Activated naive CD8-positive, alpha-beta T cell treated with anti-CD3 and anti-CD28 coated beads for 36 hours (primary cell): ENCODE data around the gene CHFR. TPM values are rescaled to one million over a fixed set of nuclear protein-coding genes. Genes with fewer than 3 reads are reported as not detected.
A peak's percentile ranks its signal among the peaks of the same experiment; 100 is the strongest.
"Not testable (repeated sequence)": the region's sequence is repeated elsewhere in the genome, so short reads cannot be mapped to it uniquely, and the experiment has no call there.

Experiments
- DNase-seq: peaks from one replicate; pipeline ENCODE4 v3.0.0; 2021
- H3K27ac Mint-ChIP-seq: one replicate; pipeline ENCODE4 v1.8.0; 2022; ENCODE audit warnings: mild to moderate bottlenecking, moderate library complexity, mixed read lengths
- H3K27me3 Mint-ChIP-seq: one replicate; pipeline ENCODE4 v1.8.0; 2022; ENCODE audit warnings: mild to moderate bottlenecking, mixed read lengths
- H3K36me3 Mint-ChIP-seq: one replicate; pipeline ENCODE4 v1.8.0; 2021; ENCODE audit warnings: mild to moderate bottlenecking, mixed read lengths
- H3K4me1 Mint-ChIP-seq: one replicate; pipeline ENCODE4 v1.8.0; 2021; ENCODE audit warnings: mixed read lengths
- H3K4me3 Mint-ChIP-seq: one replicate; pipeline ENCODE4 v1.8.0; 2022; ENCODE audit warnings: mild to moderate bottlenecking, moderate library complexity, mixed read lengths
- H3K9me3 Mint-ChIP-seq: one replicate; pipeline ENCODE4 v1.8.0; 2022; ENCODE audit warnings: mixed read lengths
- total RNA-seq, 2 experiments: library from RNA; stranded (reverse); gene quantifications; one replicate each; pipeline ENCODE4 v1.2.3, GENCODE V29; 2021

The CHFR gene
- total RNA-seq, 2 experiments from 2014 or later = 47.9 to 48.6 TPM

DNA sequence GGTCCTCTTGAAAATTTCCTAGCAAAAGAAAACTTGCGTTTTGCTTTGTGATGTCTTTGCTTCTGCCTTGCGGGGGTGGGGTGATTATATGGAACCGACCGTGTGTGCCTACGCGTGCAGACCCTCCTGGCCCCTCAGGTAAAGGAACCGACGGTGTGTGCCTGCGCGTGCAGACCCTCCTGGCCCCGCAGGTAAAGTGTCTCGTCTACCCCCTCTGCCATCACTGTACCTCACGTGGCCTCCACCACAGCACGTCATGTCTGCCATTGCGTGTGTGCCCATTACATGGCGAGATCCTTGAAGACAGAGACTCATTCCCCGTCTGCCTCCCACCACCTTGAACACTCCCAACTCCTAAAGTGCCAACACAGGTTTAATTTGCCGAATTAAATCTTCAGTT is 62.3 kb downstream of the CHFR start:
- peaks cover 46% of the 10 kb centered on the region for H3K36me3 Mint-ChIP-seq
- no peaks in the 10 kb centered on the region for H3K27me3 Mint-ChIP-seq
- no peak overlapping the region for H3K27ac Mint-ChIP-seq
- H3K9me3 Mint-ChIP-seq = no peaks in the 10 kb centered on the region
- no peak for DNase-seq
- H3K4me3 Mint-ChIP-seq = no peak overlapping the region
- peaks cover 30% of the 10 kb centered on the region for H3K4me1 Mint-ChIP-seq

DNA sequence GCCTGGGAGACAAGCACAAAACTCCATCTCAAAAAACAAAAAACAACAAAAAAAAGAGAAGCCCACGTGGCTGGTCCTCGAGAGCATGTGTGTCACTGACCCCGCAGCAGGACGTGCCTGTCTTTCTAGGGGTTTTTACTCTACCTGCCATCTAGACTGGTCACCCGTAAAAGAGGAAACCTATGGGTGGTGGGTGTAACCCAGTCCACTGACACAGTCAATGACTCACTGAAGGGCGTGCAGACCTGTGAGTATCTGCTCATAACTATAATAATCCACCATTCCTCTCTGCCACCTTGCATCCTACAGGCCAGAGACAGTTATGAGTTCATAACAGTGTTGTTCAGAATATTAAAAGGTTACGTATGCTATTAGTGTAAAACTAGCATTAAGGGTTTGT is 63.4 kb downstream of the CHFR start:
- Mint-ChIP-seq H3K4me1 (peaks cover 30% of the 10 kb centered on the region), H3K27ac (no peak overlapping the region), H3K4me3 (no peak overlapping the region), H3K36me3 (peaks cover 50% of the 10 kb centered on the region), H3K27me3 (no peaks in the 10 kb centered on the region), H3K9me3 (no peaks in the 10 kb centered on the region)
- no peak for DNase-seq

DNA sequence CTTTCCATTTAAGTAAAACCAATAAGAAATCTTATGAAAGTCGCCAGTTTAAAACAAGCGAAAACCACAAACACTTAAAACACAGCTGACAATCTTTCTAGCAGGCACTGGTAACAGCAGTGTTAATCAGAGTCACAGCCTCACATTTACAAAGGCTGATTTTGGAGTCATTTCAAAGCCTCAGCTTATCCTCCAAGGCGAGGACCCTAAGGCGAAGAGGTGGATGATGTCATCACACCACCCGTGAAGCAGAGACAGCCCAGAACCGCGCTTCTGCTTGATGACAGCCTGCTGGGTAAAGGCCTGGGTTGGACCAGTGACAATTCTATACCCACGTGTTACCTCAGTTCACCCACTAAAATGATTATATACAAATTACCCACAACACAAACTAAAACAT is 68.8 kb downstream of the CHFR start:
- no peak for DNase-seq
- no peaks in the 10 kb centered on the region for H3K9me3 Mint-ChIP-seq
- H3K4me1 Mint-ChIP-seq = peaks cover 6% of the 10 kb centered on the region
- no peak overlapping the region for H3K27ac Mint-ChIP-seq
- no peak overlapping the region for H3K4me3 Mint-ChIP-seq
- no peaks in the 10 kb centered on the region for H3K27me3 Mint-ChIP-seq
- H3K36me3 Mint-ChIP-seq = peaks cover 38% of the 10 kb centered on the region

DNA sequence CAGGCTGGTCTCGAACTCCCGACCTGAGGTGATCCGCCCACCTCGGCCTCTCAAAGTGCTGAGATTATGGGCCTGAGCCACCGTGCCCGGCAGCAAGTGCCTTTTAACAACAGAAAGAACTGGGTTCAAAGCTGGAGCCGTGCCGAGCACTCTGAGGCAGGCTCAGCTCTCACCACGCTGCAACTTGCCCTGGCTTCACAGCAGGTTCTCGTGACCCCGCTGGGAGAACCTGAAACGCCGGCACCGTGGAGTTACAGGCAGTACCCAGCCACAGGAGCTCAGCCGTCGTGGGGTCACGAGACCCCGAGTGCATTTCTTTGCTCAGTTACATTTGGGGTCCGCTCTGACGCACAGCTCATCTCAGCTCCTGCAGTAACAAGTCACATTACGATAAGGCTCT is 73.2 kb downstream of the CHFR start:
- no peaks in the 10 kb centered on the region for H3K27me3 Mint-ChIP-seq
- no peak for DNase-seq
- peaks cover 20% of the 10 kb centered on the region for H3K4me1 Mint-ChIP-seq
- peaks cover 42% of the 10 kb centered on the region for H3K36me3 Mint-ChIP-seq
- no peaks in the 10 kb centered on the region for H3K9me3 Mint-ChIP-seq
- no peak overlapping the region for H3K4me3 Mint-ChIP-seq
- no peak overlapping the region for H3K27ac Mint-ChIP-seq

DNA sequence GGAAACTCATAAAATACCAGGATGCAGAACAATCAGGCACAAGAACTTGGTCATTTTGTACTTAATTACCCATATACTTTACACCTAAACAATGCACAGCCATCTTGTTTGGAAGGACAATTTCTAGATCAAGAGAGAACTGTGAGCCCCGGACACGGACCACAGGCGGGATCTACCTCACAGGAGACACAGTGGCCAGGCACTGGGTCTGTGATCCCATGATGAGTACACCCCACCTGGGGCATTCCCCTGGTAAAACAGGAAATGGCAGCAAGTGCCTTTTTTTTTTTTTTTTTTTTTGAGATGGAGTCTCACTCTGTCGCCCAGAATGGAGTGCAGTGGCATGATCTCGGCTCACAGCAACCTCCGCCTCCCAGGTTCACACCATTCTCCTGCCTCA is 74.0 kb downstream of the CHFR start:
- no peak overlapping the region for H3K4me3 Mint-ChIP-seq
- H3K27ac Mint-ChIP-seq = no peak overlapping the region
- H3K27me3 Mint-ChIP-seq = no peaks in the 10 kb centered on the region
- no peaks in the 10 kb centered on the region for H3K9me3 Mint-ChIP-seq
- peaks cover 39% of the 10 kb centered on the region for H3K36me3 Mint-ChIP-seq
- H3K4me1 Mint-ChIP-seq = peaks cover 23% of the 10 kb centered on the region
- DNase-seq = no peak

DNA sequence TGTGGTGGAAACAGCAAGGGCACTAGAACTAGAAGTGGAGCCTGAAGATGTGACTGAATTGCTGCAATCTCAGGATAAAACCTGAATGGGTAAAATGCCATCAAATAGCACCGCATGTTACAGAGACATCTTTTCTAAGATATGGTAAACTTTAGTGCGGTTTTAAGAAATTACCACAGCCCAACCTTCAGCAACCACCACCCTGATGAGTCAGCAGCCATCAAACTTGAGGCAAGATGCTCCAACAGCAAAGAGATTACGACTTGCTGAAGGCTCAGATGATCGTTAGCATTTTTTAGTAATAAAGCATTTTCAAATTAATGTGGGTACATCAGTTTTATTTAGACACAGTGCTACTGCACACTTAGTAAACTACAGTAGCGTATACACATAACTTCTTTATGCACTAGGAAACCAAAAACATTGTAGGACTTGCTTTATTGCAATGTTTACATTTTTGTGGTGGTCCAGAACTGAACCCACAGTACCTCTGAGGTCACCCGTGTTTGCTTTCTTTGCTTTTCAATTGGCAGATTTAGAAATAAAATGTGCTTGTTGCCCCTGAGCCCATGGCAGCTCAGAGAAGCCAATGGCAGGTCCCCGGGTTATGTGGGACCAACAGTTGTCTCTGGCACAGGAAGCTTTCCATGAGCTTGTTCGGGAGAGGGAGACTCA is 74.6 kb downstream of the CHFR start:
- Mint-ChIP-seq H3K36me3 (peaks cover 39% of the 10 kb centered on the region), H3K27ac (peak overlapping the region; percentile 32), H3K27me3 (no peaks in the 10 kb centered on the region), H3K9me3 (no peaks in the 10 kb centered on the region), H3K4me1 (peaks cover 23% of the 10 kb centered on the region), H3K4me3 (no peak overlapping the region)
- DNase-seq = peak; percentile 22

DNA sequence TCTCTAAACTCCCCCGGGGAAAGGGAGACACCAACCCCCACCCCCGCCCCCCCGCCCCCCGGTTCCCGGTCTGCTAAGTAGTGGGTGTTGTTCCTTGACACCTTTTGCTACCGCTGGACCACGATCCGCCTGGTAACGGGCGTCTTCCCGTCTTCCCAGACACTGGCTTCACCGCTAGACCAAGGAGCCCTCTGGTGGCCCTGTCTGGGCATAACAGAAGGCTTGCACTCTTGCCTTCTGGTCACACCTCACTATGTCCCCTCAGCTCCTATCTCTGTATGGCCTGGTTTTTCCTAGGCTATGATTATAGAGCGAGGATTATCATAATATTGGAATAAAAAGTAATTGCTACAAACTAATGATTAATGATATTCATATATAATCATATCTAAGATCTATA is 78.0 kb downstream of the CHFR start:
- Mint-ChIP-seq H3K36me3 (peaks cover 51% of the 10 kb centered on the region), H3K4me1 (peaks cover 39% of the 10 kb centered on the region)
- H3K9me3 Mint-ChIP-seq, H3K4me3 Mint-ChIP-seq, H3K27me3 Mint-ChIP-seq, H3K27ac Mint-ChIP-seq: not testable (repeated sequence)
- peak; percentile 21 for DNase-seq

DNA sequence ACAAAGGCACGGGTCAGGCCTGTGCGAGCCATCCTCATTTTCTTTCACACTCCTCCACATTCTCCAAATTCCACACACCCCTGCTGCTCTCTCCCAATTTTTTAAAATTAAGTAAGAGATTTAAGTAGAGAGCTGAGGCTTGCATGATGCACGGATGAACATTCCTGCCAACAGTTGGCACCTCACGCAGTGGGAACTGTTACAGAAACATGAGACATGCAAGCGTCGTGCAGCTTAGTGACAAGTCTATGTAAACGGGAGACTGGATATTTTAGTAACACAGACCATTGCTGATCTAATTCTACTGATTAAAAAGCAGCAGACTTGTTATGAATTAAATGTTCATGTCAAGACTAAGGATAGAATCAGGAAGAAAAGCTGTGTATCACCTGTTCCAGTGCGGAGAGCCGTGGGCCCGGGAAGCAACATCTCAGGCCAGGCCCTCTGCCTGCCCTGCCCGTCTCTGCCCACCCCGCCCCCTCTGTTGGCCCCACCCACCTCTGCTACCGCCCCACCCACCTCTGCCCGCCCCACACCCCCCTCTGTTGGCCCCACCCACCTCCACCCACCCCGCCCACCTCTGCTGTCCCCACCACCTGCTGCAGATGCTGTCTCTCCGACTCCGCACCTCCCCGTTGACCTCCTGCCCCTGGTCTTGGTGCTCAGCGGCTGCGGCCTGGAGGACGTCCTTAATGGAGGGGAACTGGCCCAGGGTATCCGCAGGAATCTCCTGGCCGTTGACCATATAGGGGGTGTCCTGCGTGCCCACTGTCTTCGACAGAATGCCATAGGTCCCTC is 79.9 kb downstream of the CHFR start:
- Mint-ChIP-seq H3K9me3 (no peaks in the 10 kb centered on the region), H3K27me3 (no peaks in the 10 kb centered on the region), H3K4me3 (no peak overlapping the region), H3K27ac (no peak overlapping the region), H3K4me1 (peaks cover 29% of the 10 kb centered on the region), H3K36me3 (peaks cover 48% of the 10 kb centered on the region)
- DNase-seq = no peak

DNA sequence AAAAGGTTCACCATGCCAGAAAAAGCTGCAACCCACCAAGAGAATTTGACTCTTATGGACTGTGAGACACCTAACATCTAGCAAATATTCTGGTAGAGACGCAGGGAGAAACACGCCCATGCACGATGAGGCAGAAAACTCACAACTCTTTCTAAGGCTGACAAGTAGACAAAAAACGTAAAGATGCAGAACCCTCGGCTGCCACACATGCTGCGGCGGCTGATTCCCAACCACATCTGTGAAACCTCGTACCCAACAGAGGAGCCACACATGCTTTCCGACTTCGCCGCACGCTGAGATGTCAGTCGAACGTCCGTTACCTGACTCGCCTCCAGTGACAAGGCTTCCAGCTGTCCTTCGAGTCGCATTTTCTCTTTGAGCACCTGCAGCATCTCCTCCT is 80.5 kb downstream of the CHFR start:
- DNase-seq = peak; percentile 60
- Mint-ChIP-seq H3K27me3 (no peaks in the 10 kb centered on the region), H3K9me3 (no peaks in the 10 kb centered on the region), H3K27ac (peak overlapping the region; percentile 11), H3K36me3 (peaks cover 44% of the 10 kb centered on the region), H3K4me1 (peaks cover 26% of the 10 kb centered on the region), H3K4me3 (peak overlapping the region; percentile 5)

DNA sequence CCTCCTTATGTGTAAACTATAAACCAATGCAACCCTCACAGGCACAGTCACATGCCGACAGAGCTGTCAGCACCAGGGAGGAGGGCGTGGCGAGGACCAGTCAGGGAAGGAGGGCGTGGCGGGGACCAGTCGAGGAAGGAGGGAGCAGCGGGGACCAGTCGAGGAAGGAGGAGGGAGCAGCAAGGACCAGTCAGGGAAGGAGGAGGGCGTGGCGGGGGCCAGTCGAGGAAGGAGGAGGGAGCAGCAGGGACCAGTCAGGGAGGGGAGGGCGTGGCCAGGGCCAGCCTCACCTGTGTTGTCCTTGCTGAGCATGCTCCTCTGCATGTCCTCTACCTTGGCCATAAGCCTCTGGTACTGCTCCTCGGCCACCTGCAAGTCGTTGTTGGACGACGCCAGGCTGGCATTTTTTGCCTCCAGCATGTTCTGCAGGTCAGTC is 83.0 kb downstream of the CHFR start:
- no peak for DNase-seq
- Mint-ChIP-seq H3K36me3 (peaks cover 41% of the 10 kb centered on the region), H3K27ac (no peak overlapping the region), H3K27me3 (no peaks in the 10 kb centered on the region), H3K9me3 (no peaks in the 10 kb centered on the region), H3K4me1 (peaks cover 21% of the 10 kb centered on the region), H3K4me3 (no peak overlapping the region)

DNA sequence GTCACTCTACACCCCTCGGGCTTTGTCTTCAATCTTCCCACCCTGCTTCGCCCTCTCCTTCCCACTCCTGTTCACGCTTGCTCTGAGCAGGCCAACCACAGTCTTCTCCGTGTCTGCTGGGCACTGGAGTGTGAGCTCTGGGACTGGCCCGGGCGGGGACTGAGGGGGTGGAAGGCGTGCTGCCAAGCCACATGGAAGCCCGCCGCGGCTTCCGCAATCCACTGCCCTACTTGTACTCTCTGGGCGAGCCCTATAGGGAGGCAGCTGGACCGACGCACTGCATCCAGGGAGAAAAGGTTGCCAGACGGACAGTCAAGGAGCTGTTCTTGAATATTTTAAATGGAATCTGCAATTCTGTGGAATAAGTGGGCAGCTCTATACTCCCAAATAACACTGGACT is 83.5 kb downstream of the CHFR start:
- no peaks in the 10 kb centered on the region for H3K27me3 Mint-ChIP-seq

DNA sequence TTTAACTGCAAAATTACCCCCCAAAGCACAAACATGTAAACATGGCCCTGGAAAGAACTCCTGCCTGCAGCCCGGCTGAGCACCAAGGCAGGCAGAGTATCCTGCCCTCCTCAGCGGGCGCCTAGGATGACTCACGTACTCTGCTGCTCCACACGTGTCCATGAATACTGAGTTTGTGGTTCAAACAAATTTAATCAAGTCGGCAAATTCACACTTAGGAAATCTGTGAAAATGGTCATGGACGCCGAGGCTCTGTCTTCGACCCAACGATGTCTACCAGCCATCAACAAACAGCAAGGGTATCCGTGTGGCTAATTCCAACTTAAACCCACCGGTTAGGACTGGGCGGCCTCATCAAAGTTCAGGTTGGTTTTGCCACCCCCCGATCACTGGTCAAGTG is 84.3 kb downstream of the CHFR start:
- Mint-ChIP-seq H3K4me3 (no peak overlapping the region), H3K4me1 (peaks cover 16% of the 10 kb centered on the region), H3K27me3 (no peaks in the 10 kb centered on the region), H3K27ac (no peak overlapping the region), H3K9me3 (no peaks in the 10 kb centered on the region), H3K36me3 (peaks cover 39% of the 10 kb centered on the region)
- no peak for DNase-seq

More for the DNA sequence above, 83.5 kb downstream of the CHFR start:
- Mint-ChIP-seq H3K4me1 (peaks cover 21% of the 10 kb centered on the region), H3K4me3 (no peak overlapping the region), H3K36me3 (peaks cover 41% of the 10 kb centered on the region), H3K27ac (no peak overlapping the region), H3K9me3 (no peaks in the 10 kb centered on the region)
- no peak for DNase-seq

DNA sequence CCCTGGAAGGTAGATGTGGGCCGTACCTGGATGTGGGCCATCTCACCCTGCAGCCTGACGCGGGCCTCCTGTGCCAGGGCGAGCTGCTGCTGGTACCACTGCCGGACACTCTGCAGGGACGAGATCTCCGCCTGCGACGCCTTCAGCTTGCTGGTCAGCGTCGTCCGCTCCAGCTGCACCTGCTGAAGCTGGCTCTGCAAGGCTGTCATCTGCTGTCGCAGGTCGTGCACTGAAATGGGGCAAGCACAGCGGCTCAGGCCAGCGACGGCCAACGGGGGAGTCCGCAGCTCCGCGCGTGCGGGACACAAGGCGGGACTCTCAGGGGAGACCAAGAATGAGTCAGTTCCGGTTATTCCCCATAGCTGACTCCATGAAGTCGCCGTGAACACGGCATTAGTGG is 85.7 kb downstream of the CHFR start:
- Mint-ChIP-seq H3K27ac (no peak overlapping the region), H3K4me3 (no peak overlapping the region), H3K27me3 (no peaks in the 10 kb centered on the region), H3K36me3 (peaks cover 31% of the 10 kb centered on the region), H3K9me3 (no peaks in the 10 kb centered on the region), H3K4me1 (peaks cover 8% of the 10 kb centered on the region)
- no peak for DNase-seq

DNA sequence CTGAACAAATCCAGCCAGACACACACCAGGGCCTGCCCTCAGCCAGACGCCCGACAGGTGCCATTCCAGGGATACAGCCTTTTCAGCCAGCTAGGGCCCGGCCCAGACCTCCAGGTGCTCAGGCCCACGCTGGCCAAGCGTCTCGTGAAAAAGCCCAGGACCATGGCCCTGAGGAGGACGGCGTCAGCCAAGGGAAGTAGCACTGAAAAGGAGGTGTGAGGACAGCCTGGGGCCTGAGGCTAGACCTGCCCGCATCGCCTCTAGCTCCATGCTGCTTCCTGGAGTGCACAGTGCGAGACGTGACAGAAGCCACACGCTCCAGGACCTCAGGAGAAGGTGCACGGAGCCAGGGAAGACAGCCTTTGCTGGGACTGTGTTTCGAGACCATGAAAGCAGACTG is 88.6 kb downstream of the CHFR start:
- no peaks in the 10 kb centered on the region for H3K4me1 Mint-ChIP-seq
- no peak overlapping the region for H3K27ac Mint-ChIP-seq
- H3K36me3 Mint-ChIP-seq = peaks cover 19% of the 10 kb centered on the region
- H3K9me3 Mint-ChIP-seq = no peaks in the 10 kb centered on the region
- H3K27me3 Mint-ChIP-seq = no peaks in the 10 kb centered on the region
- no peak overlapping the region for H3K4me3 Mint-ChIP-seq
- no peak for DNase-seq

DNA sequence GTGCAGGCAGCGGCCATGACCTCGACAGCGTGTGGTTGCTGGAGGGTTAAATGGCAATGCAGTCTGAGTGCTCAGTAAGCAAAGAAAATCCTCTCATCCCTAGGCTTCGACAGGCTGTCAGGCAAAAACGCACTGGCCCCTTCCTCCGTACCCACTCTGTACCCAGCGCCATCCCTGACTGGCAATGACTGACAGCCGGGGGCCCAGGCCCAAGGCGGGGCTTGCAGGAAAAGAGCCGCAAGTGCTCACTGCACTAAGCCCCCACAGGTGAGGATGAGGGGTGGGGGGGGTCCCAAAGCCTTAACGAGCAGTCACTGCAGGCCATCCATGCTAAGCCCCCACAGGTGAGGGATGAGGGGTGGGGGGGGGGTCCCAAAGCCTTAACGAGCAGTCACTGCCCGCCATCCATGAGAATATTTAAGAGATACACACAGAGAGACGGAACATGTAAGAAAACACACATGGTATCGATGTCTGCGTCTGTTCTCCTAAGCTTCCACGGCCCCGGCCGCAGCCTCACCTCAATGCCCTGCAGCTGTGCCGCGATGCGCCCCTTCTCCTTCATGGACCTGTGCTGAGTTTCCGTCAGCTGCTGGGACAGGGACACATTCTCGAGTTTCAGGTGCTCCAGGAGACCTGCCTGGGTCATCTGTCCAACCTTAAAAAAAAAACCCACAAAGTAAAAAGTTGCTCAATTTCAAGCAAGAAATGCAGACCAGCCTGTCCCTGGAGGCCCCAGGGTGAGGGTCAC is 89.4 kb downstream of the CHFR start:
- Mint-ChIP-seq H3K36me3 (peaks cover 14% of the 10 kb centered on the region), H3K27me3 (no peaks in the 10 kb centered on the region), H3K4me1 (no peaks in the 10 kb centered on the region), H3K4me3 (no peak overlapping the region), H3K27ac (no peak overlapping the region), H3K9me3 (no peaks in the 10 kb centered on the region)
- DNase-seq = no peak
